Skeletal muscle satellite cell (primary cell): ENCODE measurements around the gene PDIA6.

Experiments
- H3K27me3 ChIP-seq: 2 replicates; pipeline ENCODE4 v1.7.0; 2013; ENCODE audit warnings: low read length; ENCODE audit not compliant: control insufficient read depth, insufficient read depth
- H3K36me3 ChIP-seq: 2 replicates; pipeline ENCODE4 v1.7.0; 2013; ENCODE audit warnings: mild to moderate bottlenecking, control low read depth, low read length; ENCODE audit not compliant: insufficient read depth
- H3K4me1 ChIP-seq: 2 replicates; pipeline ENCODE4 v1.7.0; 2013; ENCODE audit warnings: low read length; ENCODE audit not compliant: control insufficient read depth, insufficient read depth
- H3K4me2 ChIP-seq: 2 replicates; pipeline ENCODE4 v1.7.0; 2013; ENCODE audit warnings: mild to moderate bottlenecking, low read length
- H3K4me3 ChIP-seq: 2 replicates; pipeline ENCODE4 v1.7.0; 2013; ENCODE audit warnings: low read length
- H3K9ac ChIP-seq: 2 replicates; pipeline ENCODE4 v1.7.0; 2013; ENCODE audit warnings: mild to moderate bottlenecking, low read depth, low read length, moderate library complexity
- H3K9me3 ChIP-seq: replicated peaks from 2 replicates; pipeline ENCODE4 v1.7.0; 2013; ENCODE audit warnings: mild to moderate bottlenecking, control low read depth, low read length

Gene PDIA6

GRCh38 chr2:10800163-10800562 is 12.4 kb downstream of the PDIA6 start:
- Histone ChIP-seq H3K9ac (no peak overlapping the region), H3K27me3 (no peaks in the 10 kb centered on the region), H3K36me3 (peaks cover 33% of the 10 kb centered on the region), H3K4me3 (no peak overlapping the region), H3K4me1 (no peaks in the 10 kb centered on the region), H3K4me2 (no peak overlapping the region), H3K9me3 (no peaks in the 10 kb centered on the region)

- H3K4me3 ChIP-seq, result no peak overlapping the region
- no peaks in the 10 kb centered on the region for H3K4me1 ChIP-seq
- H3K27me3 ChIP-seq, result no peaks in the 10 kb centered on the region
- H3K9me3 ChIP-seq, result no peaks in the 10 kb centered on the region
- H3K4me2 ChIP-seq, result no peak overlapping the region
- peaks cover 37% of the 10 kb centered on the region for H3K36me3 ChIP-seq
- no peak overlapping the region for H3K9ac ChIP-seq
Measured at GRCh38 chr2:10798783-10799182, 13.8 kb downstream of the PDIA6 start.

DNA sequence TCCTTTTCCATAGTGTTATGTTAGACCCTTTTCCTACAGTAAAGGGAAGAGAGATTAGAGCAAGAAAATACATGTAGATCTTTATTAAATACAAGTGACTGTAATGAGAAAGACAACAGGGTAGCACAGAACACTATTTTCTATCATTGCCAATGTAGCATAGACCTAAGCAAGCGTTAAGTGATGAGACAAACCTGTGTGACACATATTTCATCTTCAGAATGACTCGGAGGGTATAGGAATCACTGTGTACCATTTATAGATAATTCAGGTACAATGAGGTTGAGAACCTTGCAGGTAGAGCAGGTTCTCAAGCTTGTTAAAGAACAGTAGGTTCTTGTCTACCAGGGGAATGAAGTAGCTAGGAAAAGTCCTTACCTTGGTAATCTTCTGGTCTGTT is 15.9 kb downstream of the PDIA6 start:
- H3K4me3 ChIP-seq, result no peak overlapping the region
- H3K27me3 ChIP-seq, result no peaks in the 10 kb centered on the region
- no peak overlapping the region for H3K4me2 ChIP-seq
- H3K9me3 ChIP-seq, result no peaks in the 10 kb centered on the region
- no peak overlapping the region for H3K9ac ChIP-seq
- no peaks in the 10 kb centered on the region for H3K4me1 ChIP-seq
- H3K36me3 ChIP-seq, result peaks cover 51% of the 10 kb centered on the region

DNA sequence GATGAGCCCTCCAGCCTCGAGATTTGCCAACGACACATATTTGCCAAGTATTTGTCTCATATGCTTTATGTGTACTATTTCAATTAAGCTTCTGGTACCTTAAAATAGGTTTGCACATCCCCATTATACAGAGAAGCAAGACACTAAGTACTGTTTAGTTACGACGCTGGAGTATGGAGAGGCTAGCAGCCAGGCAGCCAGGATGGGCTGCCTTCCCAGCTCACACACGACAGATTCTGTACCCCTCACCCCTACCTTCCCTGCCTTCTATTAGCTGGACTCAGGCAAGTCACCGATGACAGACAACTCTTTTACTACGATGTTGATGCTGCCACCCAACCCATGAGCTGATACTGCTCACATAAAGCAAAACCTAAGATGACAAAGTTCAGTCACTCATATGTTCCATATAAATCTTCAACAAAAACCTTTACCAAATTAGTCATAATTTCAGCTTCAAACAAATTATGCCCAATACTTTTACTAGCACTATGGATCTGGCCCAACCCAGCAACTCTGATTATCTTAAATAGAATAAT is 17.0 kb downstream of the PDIA6 start:
- H3K9me3 ChIP-seq, result no peaks in the 10 kb centered on the region
- H3K4me2 ChIP-seq, result no peak overlapping the region
- peaks cover 56% of the 10 kb centered on the region for H3K36me3 ChIP-seq
- H3K9ac ChIP-seq, result no peak overlapping the region
- no peaks in the 10 kb centered on the region for H3K27me3 ChIP-seq
- H3K4me3 ChIP-seq, result no peak overlapping the region
- H3K4me1 ChIP-seq, result no peaks in the 10 kb centered on the region

DNA sequence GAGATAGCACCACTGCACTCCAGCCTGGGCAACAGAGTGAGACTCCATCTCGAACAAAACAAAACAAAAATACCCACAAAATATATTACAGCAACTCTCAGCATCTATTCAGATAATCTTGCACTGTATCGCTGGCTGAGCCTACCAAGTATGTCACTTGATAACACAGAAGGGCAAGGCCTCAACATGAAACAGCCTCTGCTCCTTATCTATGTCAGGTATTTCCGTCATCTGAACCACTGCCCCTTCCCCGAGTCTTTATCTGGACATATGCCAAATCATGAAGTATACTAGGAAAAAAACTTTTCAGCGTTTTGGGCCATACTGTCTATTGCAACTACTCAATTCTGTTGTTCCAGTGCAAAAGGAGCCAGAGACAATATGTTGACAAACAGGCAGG is 17.7 kb downstream of the PDIA6 start:
- Histone ChIP-seq H3K27me3 (no peaks in the 10 kb centered on the region), H3K4me1 (no peaks in the 10 kb centered on the region), H3K9me3 (no peaks in the 10 kb centered on the region), H3K9ac (no peak overlapping the region), H3K36me3 (peaks cover 63% of the 10 kb centered on the region), H3K4me2 (no peak overlapping the region), H3K4me3 (no peak overlapping the region)

- H3K27me3 ChIP-seq, result no peaks in the 10 kb centered on the region
- H3K9me3 ChIP-seq, result no peaks in the 10 kb centered on the region
- H3K4me3 ChIP-seq, result no peak overlapping the region
- H3K9ac ChIP-seq, result no peak overlapping the region
- H3K4me1 ChIP-seq, result no peaks in the 10 kb centered on the region
- H3K4me2 ChIP-seq, result no peak overlapping the region
- peaks cover 69% of the 10 kb centered on the region for H3K36me3 ChIP-seq
Measured at GRCh38 chr2:10793816-10794215, 18.8 kb downstream of the PDIA6 start.

- Histone ChIP-seq H3K36me3 (peaks cover 74% of the 10 kb centered on the region), H3K4me3 (no peak overlapping the region), H3K4me2 (no peak overlapping the region)
Measured at GRCh38 chr2:10792660-10793400, 19.8 kb downstream of the PDIA6 start.

GRCh38 chr2:10792001-10792634 is 20.5 kb downstream of the PDIA6 start:
- Histone ChIP-seq H3K4me2 (no peak overlapping the region), H3K4me1 (no peaks in the 10 kb centered on the region), H3K9me3 (no peaks in the 10 kb centered on the region), H3K27me3 (no peaks in the 10 kb centered on the region), H3K4me3 (no peak overlapping the region), H3K9ac (no peak overlapping the region), H3K36me3 (peaks cover 76% of the 10 kb centered on the region)

More at GRCh38 chr2:10792660-10793400, 19.8 kb downstream of the PDIA6 start:
- no peaks in the 10 kb centered on the region for H3K27me3 ChIP-seq
- H3K4me1 ChIP-seq, result no peaks in the 10 kb centered on the region
- no peak overlapping the region for H3K9ac ChIP-seq
- no peaks in the 10 kb centered on the region for H3K9me3 ChIP-seq

- Histone ChIP-seq H3K27me3 (no peaks in the 10 kb centered on the region), H3K4me3 (no peak overlapping the region), H3K9ac (no peak overlapping the region), H3K36me3 (peaks cover 76% of the 10 kb centered on the region), H3K4me1 (no peaks in the 10 kb centered on the region), H3K4me2 (no peak overlapping the region), H3K9me3 (no peaks in the 10 kb centered on the region)
Measured at GRCh38 chr2:10790228-10790973, 22.2 kb downstream of the PDIA6 start.

GRCh38 chr2:10788855-10789254 is 23.7 kb downstream of the PDIA6 start:
- no peaks in the 10 kb centered on the region for H3K27me3 ChIP-seq
- no peak overlapping the region for H3K9ac ChIP-seq
- H3K9me3 ChIP-seq, result no peaks in the 10 kb centered on the region
- no peak overlapping the region for H3K4me2 ChIP-seq
- H3K4me1 ChIP-seq, result no peaks in the 10 kb centered on the region
- no peak overlapping the region for H3K4me3 ChIP-seq
- H3K36me3 ChIP-seq, result peaks cover 85% of the 10 kb centered on the region

- Histone ChIP-seq H3K4me2 (no peak overlapping the region), H3K36me3 (peaks cover 88% of the 10 kb centered on the region), H3K4me1 (peaks cover 6% of the 10 kb centered on the region), H3K27me3 (no peaks in the 10 kb centered on the region), H3K9ac (no peak overlapping the region), H3K9me3 (no peaks in the 10 kb centered on the region), H3K4me3 (no peak overlapping the region)
Measured at GRCh38 chr2:10787176-10787968, 25.2 kb downstream of the PDIA6 start.
